Suprapubic skin (tissue), 4 donors: Measurements from ENCODE around the gene DISC1. TPM values are rescaled to one million over a fixed set of nuclear protein-coding genes. Genes with fewer than 3 reads are reported as not detected.

Experiments used
- DNase-seq, 2 donors: peaks; one replicate each; pipeline ENCODE4 v3.0.0-alpha.2; 2019; ENCODE audit warnings: low spot score in 2 of 2
- H3K27ac ChIP-seq: fragments of 200-600 bp; sonication (generic); one replicate; pipeline ENCODE4 v1.5.1; 2019
- H3K27me3 ChIP-seq: fragments of 200-600 bp; sonication (generic); one replicate; pipeline ENCODE4 v1.5.1; 2019
- H3K36me3 ChIP-seq: fragments of 200-600 bp; sonication (generic); one replicate; pipeline ENCODE4 v1.5.1; 2019
- H3K4me1 ChIP-seq: fragments of 200-600 bp; sonication (generic); one replicate; pipeline ENCODE4 v1.5.1; 2019
- H3K4me3 ChIP-seq: fragments of 200-600 bp; sonication (generic); one replicate; pipeline ENCODE4 v1.5.1; 2019; ENCODE audit warnings: mild to moderate bottlenecking
- H3K9me3 ChIP-seq: fragments of 200-600 bp; sonication (generic); one replicate; pipeline ENCODE4 v1.5.1; 2019
- CTCF ChIP-seq, 2 donors: fragments of 200-600 bp in 1 of 2; fragments of 450-650 bp in 1 of 2; sonication (generic) in 1 of 2; IDR thresholded peaks; one replicate each; pipeline ENCODE4 v1.5.1; 2016 to 2019; ENCODE audit warnings: antibody characterized with exemption in 2 of 2, mild to moderate bottlenecking in 1 of 2, moderate library complexity in 1 of 2
- EP300 ChIP-seq: sonication (generic); formaldehyde crosslinking; IDR thresholded peaks from one replicate; pipeline ENCODE4 v1.6.1; 2017; ENCODE audit warnings: antibody characterized with exemption
- POLR2A ChIP-seq, 2 donors: fragments of 450-650 bp; IDR thresholded peaks; one replicate each; pipeline ENCODE4 v1.6.1; 2017; ENCODE audit warnings: antibody characterized with exemption in 2 of 2, mild to moderate bottlenecking in 2 of 2, moderate library complexity in 2 of 2
- POLR2AphosphoS5 ChIP-seq, 3 donors: sonication (generic); formaldehyde crosslinking; IDR thresholded peaks; one replicate each; pipeline ENCODE4 v1.6.1; 2017; ENCODE audit warnings: antibody characterized with exemption in 3 of 3
- WGBS: methylation state at CpG from one replicate; pipeline ENCODE4 v1.1.5; 2018; 5-methylcytosine and 5-hydroxymethylcytosine counted together
- total RNA-seq, 4 donors: library from RNA; depleted of rRNA; stranded (reverse); fragments of >200 nt; gene quantifications; one replicate each; pipeline ENCODE4 v1.1.0, GENCODE V29; 2016

The DISC1 gene
- total RNA-seq, 4 donors from 2014 or later: 3.0 to 8.4 (median 5.2) TPM

GRCh38 chr1:231887866-231888265, 261.3 kb downstream of the DISC1 start:
- 79% methylated on average over 6 of the region's 6 CpGs for WGBS
- Histone ChIP-seq H3K27ac (no peak overlapping the region), H3K4me3 (no peak overlapping the region), H3K27me3 (no peaks in the 10 kb centered on the region), H3K9me3 (no peaks in the 10 kb centered on the region), H3K4me1 (no peaks in the 10 kb centered on the region), H3K36me3 (no peaks in the 10 kb centered on the region)
- TF ChIP-seq EP300: no peak
- TF ChIP-seq POLR2A (IDR thresholded peaks at IDR 0.05): no peak
- TF ChIP-seq CTCF (IDR thresholded peaks at IDR 0.05): no peak
- no peak for TF ChIP-seq POLR2AphosphoS5 (IDR thresholded peaks at IDR 0.05)
- DNase-seq: no peak

DNA sequence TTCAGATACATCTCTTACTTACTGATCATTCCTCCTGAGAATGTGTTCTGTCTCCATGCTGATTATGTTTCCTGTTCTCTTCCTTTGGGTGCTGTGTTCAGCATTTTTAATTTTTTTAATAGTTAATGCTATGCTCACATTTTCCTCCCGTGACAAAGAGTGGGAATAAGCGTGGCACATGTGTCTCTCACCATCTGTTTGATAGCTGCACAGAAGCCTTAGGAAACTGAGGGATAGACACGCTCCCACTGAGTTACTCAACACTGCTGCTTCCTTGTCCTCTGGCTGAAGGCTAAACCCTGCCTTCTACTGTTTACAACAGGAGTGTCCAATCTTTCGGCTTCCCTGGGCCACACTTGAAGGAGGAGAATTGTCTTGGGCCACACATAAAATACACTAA, 264.2 kb downstream of the DISC1 start:
- 69% methylated on average over 4 of the region's 4 CpGs for WGBS
- TF ChIP-seq POLR2A (IDR thresholded peaks at IDR 0.05) (no peak), POLR2AphosphoS5 (IDR thresholded peaks at IDR 0.05) (no peak), EP300 (no peak), CTCF (IDR thresholded peaks at IDR 0.05) (no peak)
- DNase-seq: no peak
- H3K4me1 ChIP-seq: no peaks in the 10 kb centered on the region
- H3K4me3 ChIP-seq: no peak overlapping the region
- H3K9me3 ChIP-seq: no peaks in the 10 kb centered on the region
- no peaks in the 10 kb centered on the region for H3K36me3 ChIP-seq
- no peaks in the 10 kb centered on the region for H3K27me3 ChIP-seq
- no peak overlapping the region for H3K27ac ChIP-seq

DNA sequence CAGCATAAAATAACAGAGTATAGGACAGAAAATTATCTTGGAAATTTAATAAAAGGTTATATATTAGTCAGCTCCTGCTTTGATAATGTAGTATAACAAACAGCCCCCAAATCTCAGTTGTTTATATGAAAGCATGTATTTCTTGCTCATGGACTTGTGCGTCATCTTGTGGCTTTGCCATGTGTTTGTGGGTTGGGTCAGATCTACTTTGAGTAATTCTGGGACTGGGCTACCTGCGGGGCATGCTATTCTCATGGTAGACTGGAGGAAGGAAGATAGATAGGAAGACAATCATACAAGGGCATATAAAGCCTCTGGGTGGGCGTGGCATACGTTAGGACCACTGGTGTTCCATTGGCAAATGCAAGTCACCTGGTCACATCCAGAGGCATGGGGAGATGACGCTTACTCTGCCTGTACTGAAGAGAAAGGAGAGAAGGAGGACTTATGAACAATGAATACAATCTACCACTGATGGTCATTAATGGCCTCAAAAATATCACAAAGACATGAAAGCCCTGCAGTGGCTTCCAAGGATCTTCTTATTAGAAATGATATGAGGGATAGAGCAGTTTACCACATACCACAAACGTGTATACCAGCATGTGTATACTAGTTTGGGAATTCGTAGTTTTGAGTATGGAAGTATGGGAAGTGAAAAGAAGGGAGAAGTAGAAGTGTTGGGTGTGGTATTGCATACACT, 267.0 kb downstream of the DISC1 start:
- Histone ChIP-seq H3K4me1 (peaks cover 6% of the 10 kb centered on the region), H3K36me3 (no peaks in the 10 kb centered on the region), H3K9me3 (no peaks in the 10 kb centered on the region), H3K4me3 (no peak overlapping the region), H3K27me3 (no peaks in the 10 kb centered on the region), H3K27ac (no peak overlapping the region)
- DNase-seq: no peak
- TF ChIP-seq CTCF (IDR thresholded peaks at IDR 0.05) (no peak), POLR2A (IDR thresholded peaks at IDR 0.05) (no peak), POLR2AphosphoS5 (IDR thresholded peaks at IDR 0.05) (no peak), EP300 (no peak)
- 90% methylated on average over 7 of the region's 7 CpGs for WGBS

- 66% methylated on average over 4 of the region's 4 CpGs for WGBS
- Histone ChIP-seq H3K27ac (no peak overlapping the region), H3K4me1 (peaks cover 6% of the 10 kb centered on the region), H3K36me3 (no peaks in the 10 kb centered on the region), H3K27me3 (no peaks in the 10 kb centered on the region), H3K9me3 (no peaks in the 10 kb centered on the region), H3K4me3 (no peak overlapping the region)
- TF ChIP-seq POLR2A (IDR thresholded peaks at IDR 0.05): no peak
- TF ChIP-seq POLR2AphosphoS5 (IDR thresholded peaks at IDR 0.05): no peak
- TF ChIP-seq EP300: no peak
- TF ChIP-seq CTCF (IDR thresholded peaks at IDR 0.05): no peak
- no peak for DNase-seq
Observed at GRCh38 chr1:231896806-231897205, 270.2 kb downstream of the DISC1 start.

DNA sequence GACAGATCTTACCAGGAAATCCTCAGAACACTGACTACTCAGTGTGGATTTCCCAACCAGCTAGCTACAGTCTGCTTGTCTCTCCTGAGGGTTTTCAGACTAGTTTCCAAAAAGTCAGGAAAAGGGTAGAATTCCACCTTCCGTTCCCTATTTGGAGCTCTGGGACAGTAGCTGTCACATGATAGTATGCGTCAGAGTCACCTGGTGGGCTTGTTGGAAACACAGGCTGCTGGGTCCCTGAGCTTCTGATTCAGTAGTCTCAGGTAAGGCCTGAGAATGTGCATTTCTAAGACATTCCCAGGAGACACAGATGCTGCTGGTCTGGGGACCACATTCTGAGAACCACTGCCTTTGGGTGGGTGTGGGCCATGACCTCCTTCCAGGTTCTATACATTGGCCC, 272.5 kb downstream of the DISC1 start:
- Histone ChIP-seq H3K4me1 (peaks cover 6% of the 10 kb centered on the region), H3K36me3 (no peaks in the 10 kb centered on the region), H3K9me3 (no peaks in the 10 kb centered on the region), H3K27me3 (no peaks in the 10 kb centered on the region), H3K4me3 (no peak overlapping the region), H3K27ac (no peak overlapping the region)
- no peak for DNase-seq
- TF ChIP-seq POLR2AphosphoS5 (IDR thresholded peaks at IDR 0.05): no peak
- TF ChIP-seq CTCF (IDR thresholded peaks at IDR 0.05): no peak
- TF ChIP-seq EP300: no peak
- TF ChIP-seq POLR2A (IDR thresholded peaks at IDR 0.05): no peak
- WGBS: 77% methylated on average over 2 of the region's 2 CpGs
